Fibroblast of the aortic adventitia (primary cell): Measurements from ENCODE around the gene PPFIBP2. TPM values are rescaled to one million over a fixed set of nuclear protein-coding genes. Genes with fewer than 3 reads are reported as not detected.

Experiments used
- DNase-seq: peaks from one replicate; pipeline ENCODE4 v3.0.0-alpha.2; 2010; ENCODE audit warnings: low read depth
- H3K4me3 ChIP-seq: 2 replicates; pipeline ENCODE4 v1.5.1; 2011; ENCODE audit warnings: low read depth, mild to moderate bottlenecking, control low read depth, low read length, moderate library complexity
- total RNA-seq: library from RNA; depleted of rRNA; stranded (reverse); fragments of >200 nt; gene quantifications from 2 replicates; pipeline ENCODE4 v1.2.3, GENCODE V29; 2012; ENCODE audit warnings: low replicate concordance
- TF ChIP-seq, protein P1 (sequence below): IDR thresholded peaks from 2 replicates; pipeline ENCODE4 v1.5.1; 2011; ENCODE audit warnings: mild to moderate bottlenecking, low read length, control low read depth, inconsistent platforms; ENCODE audit not compliant: insufficient read depth

The PPFIBP2 gene
- total RNA-seq, 1 donor, result 11.7 TPM

- no peak for DNase-seq
- no peak overlapping the region for H3K4me3 ChIP-seq
- TF ChIP-seq, protein P1, sequence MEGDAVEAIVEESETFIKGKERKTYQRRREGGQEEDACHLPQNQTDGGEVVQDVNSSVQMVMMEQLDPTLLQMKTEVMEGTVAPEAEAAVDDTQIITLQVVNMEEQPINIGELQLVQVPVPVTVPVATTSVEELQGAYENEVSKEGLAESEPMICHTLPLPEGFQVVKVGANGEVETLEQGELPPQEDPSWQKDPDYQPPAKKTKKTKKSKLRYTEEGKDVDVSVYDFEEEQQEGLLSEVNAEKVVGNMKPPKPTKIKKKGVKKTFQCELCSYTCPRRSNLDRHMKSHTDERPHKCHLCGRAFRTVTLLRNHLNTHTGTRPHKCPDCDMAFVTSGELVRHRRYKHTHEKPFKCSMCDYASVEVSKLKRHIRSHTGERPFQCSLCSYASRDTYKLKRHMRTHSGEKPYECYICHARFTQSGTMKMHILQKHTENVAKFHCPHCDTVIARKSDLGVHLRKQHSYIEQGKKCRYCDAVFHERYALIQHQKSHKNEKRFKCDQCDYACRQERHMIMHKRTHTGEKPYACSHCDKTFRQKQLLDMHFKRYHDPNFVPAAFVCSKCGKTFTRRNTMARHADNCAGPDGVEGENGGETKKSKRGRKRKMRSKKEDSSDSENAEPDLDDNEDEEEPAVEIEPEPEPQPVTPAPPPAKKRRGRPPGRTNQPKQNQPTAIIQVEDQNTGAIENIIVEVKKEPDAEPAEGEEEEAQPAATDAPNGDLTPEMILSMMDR, result no peak
Observed at GRCh38 chr11:7531011-7531410, 17.2 kb downstream of the PPFIBP2 start.

GRCh38 chr11:7532405-7533145 is 18.8 kb downstream of the PPFIBP2 start:
- no peak overlapping the region for H3K4me3 ChIP-seq
- DNase-seq, result no peak
- TF ChIP-seq, protein P1, result no peak

DNA sequence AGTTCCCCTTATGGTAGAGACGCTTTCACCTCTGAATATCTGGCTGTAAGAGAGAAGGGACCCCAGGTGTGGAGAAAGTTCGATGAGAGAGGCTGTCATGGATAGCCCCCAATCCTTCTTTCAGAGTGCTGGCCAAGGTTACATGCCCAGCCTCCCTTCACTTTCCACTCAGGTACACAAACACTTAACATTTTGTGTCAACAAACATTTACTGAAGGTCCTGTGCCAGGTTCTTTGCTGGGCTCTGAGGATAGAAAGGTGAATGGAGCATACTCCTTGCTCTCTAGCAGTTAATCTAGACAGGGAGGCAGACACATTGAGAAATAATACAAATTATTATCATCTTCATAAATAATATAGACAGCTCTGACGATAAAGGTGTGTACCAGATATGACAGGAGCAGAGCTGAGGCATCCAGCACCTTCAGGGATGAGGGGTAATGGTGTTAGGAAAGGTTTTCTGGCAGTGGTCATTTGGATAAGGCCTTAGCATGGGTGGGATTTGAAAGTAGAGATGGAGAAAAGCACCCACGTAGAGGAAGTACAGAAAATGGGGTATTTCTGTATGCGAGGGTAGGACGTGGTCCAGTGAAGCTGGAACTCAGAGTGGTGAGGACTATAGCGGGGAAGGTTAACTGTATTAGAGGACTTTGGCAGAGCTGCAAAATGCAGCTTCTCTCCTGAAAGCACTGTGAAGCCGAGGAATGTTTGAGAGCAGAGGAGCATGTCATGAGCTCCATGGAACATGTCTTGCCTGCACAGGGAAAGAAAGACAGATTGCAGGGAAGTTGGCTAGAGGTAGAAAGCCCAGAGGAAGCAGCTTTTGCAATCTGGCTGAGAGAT is 19.6 kb downstream of the PPFIBP2 start:
- TF ChIP-seq, protein P1, result no peak
- no peak overlapping the region for H3K4me3 ChIP-seq
- DNase-seq, result no peak

DNA sequence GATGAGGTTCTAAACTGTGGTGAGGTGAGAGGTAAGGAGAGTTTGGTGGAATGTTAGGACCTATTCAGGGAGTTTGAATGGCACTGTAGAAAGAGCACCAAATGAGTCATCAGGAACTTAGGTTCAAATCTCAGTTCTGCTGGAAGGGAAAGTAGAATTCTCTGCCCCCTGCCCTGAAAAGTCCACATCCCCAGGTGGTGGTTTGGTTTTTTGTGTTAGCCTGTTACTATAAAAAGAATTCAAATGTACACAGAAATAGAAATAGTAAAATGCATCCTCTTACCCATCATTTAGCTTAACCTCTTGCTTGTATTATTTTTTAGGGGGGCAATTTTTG is 20.2 kb downstream of the PPFIBP2 start:
- no peak for DNase-seq
- no peak overlapping the region for H3K4me3 ChIP-seq
- TF ChIP-seq, protein P1, result no peak

DNA sequence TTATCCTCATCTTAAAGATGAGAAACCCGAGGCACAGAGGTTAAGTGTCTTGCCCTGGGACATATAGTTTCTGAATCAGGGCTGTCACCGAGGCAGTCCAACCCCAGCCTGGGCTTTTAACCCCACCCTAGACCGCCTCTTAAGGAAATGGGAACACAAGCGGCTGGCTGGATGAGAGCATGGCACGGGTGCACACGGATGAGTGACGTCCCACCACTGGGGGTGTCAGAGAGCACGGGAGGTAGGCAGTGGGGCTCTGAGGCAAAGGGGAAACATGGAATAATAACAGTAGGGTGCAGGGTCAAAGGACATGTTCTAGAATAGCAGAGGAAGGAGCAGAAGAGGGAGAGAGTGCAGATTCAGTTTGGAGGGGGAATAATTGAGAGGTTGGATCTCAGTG is 22.3 kb downstream of the PPFIBP2 start:
- no peak for DNase-seq
- TF ChIP-seq, protein P1, result no peak
- H3K4me3 ChIP-seq, result no peak overlapping the region

GRCh38 chr11:7537265-7537664 is 23.5 kb downstream of the PPFIBP2 start:
- no peak for DNase-seq
- TF ChIP-seq, protein P1, result no peak
- no peak overlapping the region for H3K4me3 ChIP-seq
